Panc1 (cell line): ENCODE measurements around the gene UNC5B.

ENCODE experiments used
- POLR2AphosphoS5 ChIP-seq: IDR thresholded peaks from 2 replicates; pipeline ENCODE4 v1.6.1; 2012; ENCODE audit warnings: mild to moderate bottlenecking, low read depth, low read length, moderate library complexity
- SIN3A ChIP-seq: IDR thresholded peaks from 2 replicates; pipeline ENCODE4 v1.6.1; 2012; ENCODE audit warnings: low read depth, mild to moderate bottlenecking, low read length, moderate library complexity, borderline replicate concordance; ENCODE audit not compliant: insufficient read depth
- TCF7L2 ChIP-seq: IDR thresholded peaks from 2 replicates; pipeline ENCODE4 v1.6.1; 2011; ENCODE audit warnings: mild to moderate bottlenecking, low read depth, low read length, inconsistent platforms
- TF ChIP-seq, protein P1 (sequence below): fragments of 450-650 bp; IDR thresholded peaks from 2 replicates; pipeline ENCODE4 v1.5.1; 2017; ENCODE audit warnings: mild to moderate bottlenecking
- TF ChIP-seq, protein P2 (sequence below), 2 experiments: IDR thresholded peaks; 2 replicates each; pipeline ENCODE4 v1.6.1; 2011 to 2012; ENCODE audit warnings: low read depth in 2 of 2, control low read depth in 1 of 2, low read length in 1 of 2, mild to moderate bottlenecking in 1 of 2, moderate library complexity in 1 of 2; ENCODE audit not compliant: insufficient read depth in 1 of 2

DNA sequence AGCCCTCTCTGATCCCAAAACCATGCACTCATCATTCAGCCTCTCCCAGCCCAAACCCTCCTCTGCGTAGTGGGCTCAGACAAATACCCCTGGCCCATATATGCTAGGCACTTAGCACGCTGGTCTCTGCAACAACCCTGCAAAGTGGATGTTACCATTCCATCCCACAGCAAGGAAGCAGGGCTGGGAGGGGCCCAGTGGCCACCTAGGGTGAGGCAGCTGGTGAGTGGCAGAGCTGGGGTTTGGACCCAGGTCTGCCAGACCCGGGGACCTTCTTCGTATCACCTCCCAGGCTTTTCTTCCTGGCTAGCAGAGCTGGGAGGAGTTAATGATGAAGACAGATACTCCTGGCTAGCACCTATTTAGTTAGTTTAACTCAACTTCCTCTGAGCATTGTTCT is 73.6 kb downstream of the UNC5B start:
- TF ChIP-seq, protein P1, sequence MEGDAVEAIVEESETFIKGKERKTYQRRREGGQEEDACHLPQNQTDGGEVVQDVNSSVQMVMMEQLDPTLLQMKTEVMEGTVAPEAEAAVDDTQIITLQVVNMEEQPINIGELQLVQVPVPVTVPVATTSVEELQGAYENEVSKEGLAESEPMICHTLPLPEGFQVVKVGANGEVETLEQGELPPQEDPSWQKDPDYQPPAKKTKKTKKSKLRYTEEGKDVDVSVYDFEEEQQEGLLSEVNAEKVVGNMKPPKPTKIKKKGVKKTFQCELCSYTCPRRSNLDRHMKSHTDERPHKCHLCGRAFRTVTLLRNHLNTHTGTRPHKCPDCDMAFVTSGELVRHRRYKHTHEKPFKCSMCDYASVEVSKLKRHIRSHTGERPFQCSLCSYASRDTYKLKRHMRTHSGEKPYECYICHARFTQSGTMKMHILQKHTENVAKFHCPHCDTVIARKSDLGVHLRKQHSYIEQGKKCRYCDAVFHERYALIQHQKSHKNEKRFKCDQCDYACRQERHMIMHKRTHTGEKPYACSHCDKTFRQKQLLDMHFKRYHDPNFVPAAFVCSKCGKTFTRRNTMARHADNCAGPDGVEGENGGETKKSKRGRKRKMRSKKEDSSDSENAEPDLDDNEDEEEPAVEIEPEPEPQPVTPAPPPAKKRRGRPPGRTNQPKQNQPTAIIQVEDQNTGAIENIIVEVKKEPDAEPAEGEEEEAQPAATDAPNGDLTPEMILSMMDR: no peak
- TF ChIP-seq TCF7L2: no peak
- TF ChIP-seq, protein P2, sequence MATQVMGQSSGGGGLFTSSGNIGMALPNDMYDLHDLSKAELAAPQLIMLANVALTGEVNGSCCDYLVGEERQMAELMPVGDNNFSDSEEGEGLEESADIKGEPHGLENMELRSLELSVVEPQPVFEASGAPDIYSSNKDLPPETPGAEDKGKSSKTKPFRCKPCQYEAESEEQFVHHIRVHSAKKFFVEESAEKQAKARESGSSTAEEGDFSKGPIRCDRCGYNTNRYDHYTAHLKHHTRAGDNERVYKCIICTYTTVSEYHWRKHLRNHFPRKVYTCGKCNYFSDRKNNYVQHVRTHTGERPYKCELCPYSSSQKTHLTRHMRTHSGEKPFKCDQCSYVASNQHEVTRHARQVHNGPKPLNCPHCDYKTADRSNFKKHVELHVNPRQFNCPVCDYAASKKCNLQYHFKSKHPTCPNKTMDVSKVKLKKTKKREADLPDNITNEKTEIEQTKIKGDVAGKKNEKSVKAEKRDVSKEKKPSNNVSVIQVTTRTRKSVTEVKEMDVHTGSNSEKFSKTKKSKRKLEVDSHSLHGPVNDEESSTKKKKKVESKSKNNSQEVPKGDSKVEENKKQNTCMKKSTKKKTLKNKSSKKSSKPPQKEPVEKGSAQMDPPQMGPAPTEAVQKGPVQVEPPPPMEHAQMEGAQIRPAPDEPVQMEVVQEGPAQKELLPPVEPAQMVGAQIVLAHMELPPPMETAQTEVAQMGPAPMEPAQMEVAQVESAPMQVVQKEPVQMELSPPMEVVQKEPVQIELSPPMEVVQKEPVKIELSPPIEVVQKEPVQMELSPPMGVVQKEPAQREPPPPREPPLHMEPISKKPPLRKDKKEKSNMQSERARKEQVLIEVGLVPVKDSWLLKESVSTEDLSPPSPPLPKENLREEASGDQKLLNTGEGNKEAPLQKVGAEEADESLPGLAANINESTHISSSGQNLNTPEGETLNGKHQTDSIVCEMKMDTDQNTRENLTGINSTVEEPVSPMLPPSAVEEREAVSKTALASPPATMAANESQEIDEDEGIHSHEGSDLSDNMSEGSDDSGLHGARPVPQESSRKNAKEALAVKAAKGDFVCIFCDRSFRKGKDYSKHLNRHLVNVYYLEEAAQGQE (IDR thresholded peaks at IDR 0.05; ENCODE audit: insufficient read depth in 1 of 2, low read depth in 2 of 2, low read length in 1 of 2): no peak
- no peak for TF ChIP-seq SIN3A
- TF ChIP-seq POLR2AphosphoS5: no peak
